ENCODE measurements around the gene RTL10. TPM values are rescaled to one million over a fixed set of nuclear protein-coding genes. Genes with fewer than 3 reads are reported as not detected.

RTL10 gene
- total and polyA plus RNA-seq, 8 donors = 3.7 to 12.4 (median 8.6) TPM

DNA sequence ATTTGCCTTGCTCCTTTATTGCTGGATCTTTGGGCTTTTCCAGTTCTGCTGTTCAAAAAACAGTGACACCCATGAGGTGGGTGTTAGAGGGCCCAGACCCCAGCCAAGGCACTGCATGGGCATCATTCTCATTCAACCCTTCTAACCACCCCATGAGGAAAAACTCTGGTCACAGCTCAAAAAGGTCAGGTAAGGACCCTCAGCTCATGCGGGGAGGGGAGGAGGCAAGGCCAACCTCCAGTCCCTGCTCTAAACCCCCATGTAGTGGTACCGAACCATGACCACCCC lies 7.4 kb downstream of the RTL10 start:
- WGBS, 2 donors = 100% methylated on average over 2 of the region's 2 CpGs
- intact Hi-C loops (cut with DNase I) = no loop called here

DNA sequence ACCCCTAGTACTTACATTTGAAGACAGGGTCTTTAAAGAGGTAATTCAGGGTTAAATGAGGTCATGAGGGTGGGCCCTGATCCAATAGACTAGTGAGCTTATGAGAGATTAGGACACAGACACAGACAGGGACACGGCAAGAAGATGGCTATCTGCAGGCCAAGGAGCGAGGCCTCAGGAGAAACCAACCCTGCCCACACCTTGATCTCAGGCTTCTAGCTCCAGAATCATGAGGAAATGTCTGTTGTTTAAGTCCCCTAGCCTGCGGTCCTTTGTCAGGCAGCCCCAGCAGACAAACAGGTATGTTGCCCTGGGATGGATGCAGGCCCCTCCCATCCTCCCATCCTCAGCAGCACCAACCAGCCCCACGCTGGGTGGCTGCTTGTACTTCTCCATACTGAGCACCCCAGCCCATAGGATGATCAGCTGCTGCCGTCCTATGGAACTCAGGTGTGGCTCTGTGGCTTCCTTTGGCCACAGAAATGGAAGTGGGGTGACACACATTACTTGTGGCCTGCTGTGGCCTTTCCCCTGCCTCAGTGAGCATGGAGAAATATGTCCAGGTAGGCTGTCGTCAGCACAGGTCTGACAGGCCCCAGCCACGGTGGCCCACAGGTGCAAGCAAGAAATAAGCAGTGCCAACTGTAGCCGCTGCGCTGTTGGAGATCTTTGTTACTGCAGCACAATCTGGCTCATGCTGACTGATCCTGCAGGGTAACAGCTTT lies 7.9 kb downstream of the RTL10 start:
- Histone ChIP-seq H3K4me1 (peaks cover 0 to 5% (median 4%) of the 10 kb centered on the region in 3 donors), H3K27ac (no peak overlapping the region), H3K36me3 (peaks cover 0 to 5% (median 5%) of the 10 kb centered on the region in 3 donors), H3K9me3 (no peaks in the 10 kb centered on the region), H3K27me3 (no peaks in the 10 kb centered on the region), H3K4me3 (no peak overlapping the region)
- intact Hi-C loops (cut with DNase I) = no loop called here
- FAIRE-seq (no peak), ATAC-seq (no peak), DNase-seq (no peak)
- WGBS, 2 donors = 92 to 94% methylated on average over 9 of the region's 9 CpGs
- TF ChIP-seq, protein P1, sequence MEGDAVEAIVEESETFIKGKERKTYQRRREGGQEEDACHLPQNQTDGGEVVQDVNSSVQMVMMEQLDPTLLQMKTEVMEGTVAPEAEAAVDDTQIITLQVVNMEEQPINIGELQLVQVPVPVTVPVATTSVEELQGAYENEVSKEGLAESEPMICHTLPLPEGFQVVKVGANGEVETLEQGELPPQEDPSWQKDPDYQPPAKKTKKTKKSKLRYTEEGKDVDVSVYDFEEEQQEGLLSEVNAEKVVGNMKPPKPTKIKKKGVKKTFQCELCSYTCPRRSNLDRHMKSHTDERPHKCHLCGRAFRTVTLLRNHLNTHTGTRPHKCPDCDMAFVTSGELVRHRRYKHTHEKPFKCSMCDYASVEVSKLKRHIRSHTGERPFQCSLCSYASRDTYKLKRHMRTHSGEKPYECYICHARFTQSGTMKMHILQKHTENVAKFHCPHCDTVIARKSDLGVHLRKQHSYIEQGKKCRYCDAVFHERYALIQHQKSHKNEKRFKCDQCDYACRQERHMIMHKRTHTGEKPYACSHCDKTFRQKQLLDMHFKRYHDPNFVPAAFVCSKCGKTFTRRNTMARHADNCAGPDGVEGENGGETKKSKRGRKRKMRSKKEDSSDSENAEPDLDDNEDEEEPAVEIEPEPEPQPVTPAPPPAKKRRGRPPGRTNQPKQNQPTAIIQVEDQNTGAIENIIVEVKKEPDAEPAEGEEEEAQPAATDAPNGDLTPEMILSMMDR (IDR thresholded peaks at IDR 0.05) = no peak

More for the DNA sequence above, 7.4 kb downstream of the RTL10 start:
- FAIRE-seq = no peak
- H3K9me3 ChIP-seq = no peaks in the 10 kb centered on the region
- DNase-seq = no peak
- no peak overlapping the region for H3K27ac ChIP-seq
- ATAC-seq = no peak
- H3K36me3 ChIP-seq = peaks cover 0 to 8% (median 8%) of the 10 kb centered on the region in 3 donors
- H3K4me3 ChIP-seq = no peak overlapping the region
- no peaks in the 10 kb centered on the region for H3K27me3 ChIP-seq
- TF ChIP-seq, protein P1 (IDR thresholded peaks at IDR 0.05) = no peak
- peaks cover 0 to 5% (median 4%) of the 10 kb centered on the region in 3 donors for H3K4me1 ChIP-seq

DNA sequence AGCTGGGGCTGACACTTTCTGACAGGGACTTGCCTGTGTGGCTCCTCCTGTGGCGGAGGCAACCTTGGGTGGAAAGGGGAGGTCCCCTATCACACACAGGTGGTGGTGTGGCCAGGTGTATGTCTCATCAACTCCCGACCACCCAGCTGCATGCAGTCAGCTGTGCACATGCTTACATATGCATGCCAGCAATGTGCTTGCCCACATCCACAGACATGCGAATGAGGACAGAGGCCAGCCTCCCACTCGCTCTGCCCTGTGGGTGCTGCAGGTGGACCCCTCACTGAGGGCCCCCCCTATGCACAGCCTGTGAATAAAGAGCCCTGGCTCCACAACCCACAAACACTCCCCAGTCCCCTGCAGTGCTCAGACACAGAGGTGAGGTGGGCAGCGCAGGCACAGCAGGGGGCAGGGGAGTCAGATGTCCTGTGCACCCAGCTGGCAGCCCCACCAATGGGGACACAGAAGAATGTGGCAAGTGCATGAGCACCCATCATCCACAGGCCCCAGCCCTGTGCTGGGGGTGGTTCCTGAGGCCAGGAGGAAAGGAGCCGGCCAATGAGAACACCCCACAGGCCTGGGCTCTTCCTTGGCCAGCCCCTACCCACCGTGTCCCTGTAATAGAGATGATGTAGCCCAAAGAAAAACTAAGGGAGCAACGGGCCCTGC lies 9.5 kb downstream of the RTL10 start:
- 81 to 82% methylated on average over 8 of the region's 8 CpGs for WGBS, 2 donors
- ATAC-seq (no peak), FAIRE-seq (no peak), DNase-seq (no peak)
- H3K27me3 ChIP-seq = no peaks in the 10 kb centered on the region
- H3K36me3 ChIP-seq = no peaks in the 10 kb centered on the region
- TF ChIP-seq, protein P1 (IDR thresholded peaks at IDR 0.05) = no peak
- H3K27ac ChIP-seq = no peak overlapping the region
- H3K9me3 ChIP-seq = no peaks in the 10 kb centered on the region
- peaks cover 0 to 5% (median 4%) of the 10 kb centered on the region in 3 donors for H3K4me1 ChIP-seq
- H3K4me3 ChIP-seq = no peak overlapping the region
- intact Hi-C loops (cut with DNase I) = no loop called here

DNA sequence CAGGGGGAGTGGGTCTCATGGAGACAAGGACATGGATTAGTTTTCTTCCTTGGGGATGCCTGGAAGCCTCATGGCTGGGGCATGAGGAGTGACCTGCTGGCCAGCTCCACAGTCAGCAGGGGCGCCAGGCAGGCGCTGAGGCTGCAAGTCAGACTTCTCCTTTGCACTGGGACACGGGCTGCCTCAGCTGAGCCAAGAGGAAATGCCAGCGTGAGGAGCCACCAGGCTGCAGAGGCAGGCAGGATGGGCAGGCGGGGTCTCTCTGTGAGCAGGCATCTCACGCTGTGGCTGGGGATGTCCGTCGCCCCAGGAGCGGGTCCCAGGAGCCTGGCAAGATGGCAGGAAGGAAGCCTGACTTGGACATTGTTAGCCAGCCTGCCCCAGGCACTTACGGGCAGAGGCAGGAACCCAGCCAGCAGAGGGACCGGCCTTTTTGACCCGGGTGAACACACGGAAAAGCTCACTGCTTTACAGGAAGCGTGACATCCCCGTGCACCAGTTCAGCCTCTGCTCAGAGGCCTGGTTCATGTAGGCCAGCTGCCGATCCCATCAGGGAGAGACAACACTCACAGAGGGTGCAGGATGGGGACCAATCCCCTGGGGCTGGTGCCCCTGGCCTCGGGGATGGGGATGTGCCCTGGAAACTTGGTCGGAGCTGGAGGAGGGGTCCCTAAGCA lies 10.2 kb downstream of the RTL10 start:
- intact Hi-C loops (cut with DNase I) = no loop called here
- ATAC-seq = peak in 3 of 4 donors; percentile 30 to 75 (median 68)
- peak in 1 of 6 donors; percentile 17 for DNase-seq
- TF ChIP-seq, protein P1 (IDR thresholded peaks at IDR 0.05) = no peak
- Histone ChIP-seq H3K27ac (peak overlapping the region in 1 of 4 donors; percentile 33), H3K4me3 (no peak overlapping the region), H3K27me3 (no peaks in the 10 kb centered on the region), H3K9me3 (no peaks in the 10 kb centered on the region), H3K36me3 (no peaks in the 10 kb centered on the region), H3K4me1 (peaks cover 0 to 5% (median 4%) of the 10 kb centered on the region in 3 donors)
- FAIRE-seq = no peak
- WGBS, 2 donors = 77% methylated on average over 18 of the region's 18 CpGs
